Measurements from ENCODE around the gene TGM5.
"Not testable (repeated sequence)": the region's sequence is repeated elsewhere in the genome, so short reads cannot be mapped to it uniquely, and the experiment has no call there.

TGM5 gene

GRCh38 chr15:43214592-43215295, 52.0 kb downstream of the TGM5 start:
- no peak for DNase-seq (ENCODE audit: low read depth)

DNA sequence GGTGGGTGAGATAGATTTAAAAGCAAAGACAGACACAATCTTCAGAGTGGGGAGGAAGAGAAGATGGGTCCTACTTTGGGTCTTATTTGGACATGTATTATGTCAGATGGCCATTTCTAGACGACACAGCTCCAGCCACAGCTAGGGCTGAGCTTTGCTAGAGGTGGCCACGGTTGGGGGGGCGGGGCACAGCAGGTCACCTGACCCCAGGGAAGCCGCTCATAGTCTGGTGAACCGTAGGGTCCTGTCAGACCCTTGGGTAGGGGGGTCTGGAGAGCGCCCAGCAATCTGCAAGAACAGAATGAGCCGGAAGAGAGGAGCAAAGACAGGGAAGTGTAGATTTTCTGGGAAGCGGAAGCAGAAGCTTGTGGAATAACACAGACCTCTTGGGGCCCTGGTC, 52.6 kb downstream of the TGM5 start:
- no peak for DNase-seq (ENCODE audit: low read depth)

- DNase-seq (ENCODE audit: low read depth) = no peak
Observed at GRCh38 chr15:43213466-43213865, 53.3 kb downstream of the TGM5 start.

- no peak for DNase-seq (ENCODE audit: low read depth)
Observed at GRCh38 chr15:43212951-43213350, 53.8 kb downstream of the TGM5 start.

DNA sequence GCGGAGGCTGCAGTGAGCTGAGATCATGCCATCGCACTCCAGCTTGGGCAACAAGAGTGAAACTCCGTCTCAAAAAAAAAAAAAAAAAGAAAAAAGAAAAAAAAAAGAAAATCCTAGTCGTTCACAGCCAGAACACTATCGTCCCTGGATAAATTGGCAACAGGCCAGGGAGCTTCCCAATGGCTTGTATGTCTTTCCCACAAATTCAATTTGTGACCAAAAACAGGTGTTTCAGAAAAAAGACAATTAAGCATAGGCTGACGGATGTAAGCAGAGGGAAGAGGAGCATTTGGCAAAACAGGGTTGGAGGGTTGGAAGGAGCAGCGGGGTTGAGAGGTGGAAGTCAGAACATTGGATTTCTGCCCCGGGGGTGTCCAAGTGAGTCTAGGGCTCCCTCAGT, 54.4 kb downstream of the TGM5 start:
- no peak for DNase-seq (ENCODE audit: low read depth)

DNA sequence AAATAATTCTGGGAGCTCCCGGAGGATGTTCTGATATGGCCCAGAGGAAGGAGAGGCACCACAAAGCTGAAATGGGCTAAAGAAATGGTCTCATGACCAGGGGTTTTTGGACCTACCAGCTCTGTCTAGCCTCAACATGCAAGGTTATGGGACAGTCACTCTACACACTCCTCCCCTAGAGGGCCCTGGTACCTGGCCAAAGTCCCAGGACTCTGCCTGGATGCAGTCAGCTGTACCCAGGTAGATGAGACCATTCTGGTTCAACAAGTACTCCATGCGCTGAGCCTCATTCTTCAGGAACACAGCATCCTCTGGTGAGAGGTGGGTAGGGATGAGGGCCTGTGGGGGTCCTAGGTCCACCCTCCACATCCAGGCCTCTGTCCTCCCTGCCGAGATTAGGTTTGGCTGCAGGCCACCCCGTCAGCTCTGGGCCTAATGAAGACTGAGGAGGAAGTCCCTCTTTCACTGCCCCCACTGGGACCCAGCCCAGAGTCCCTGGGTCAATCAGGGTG, 55.4 kb downstream of the TGM5 start:
- no peak for DNase-seq (ENCODE audit: low read depth)

- DNase-seq (ENCODE audit: low read depth) = no peak
Observed at GRCh38 chr15:43210807-43211206, 55.9 kb downstream of the TGM5 start.

- no peak for DNase-seq (ENCODE audit: low read depth)
Observed at GRCh38 chr15:43210172-43210745, 56.5 kb downstream of the TGM5 start.

DNA sequence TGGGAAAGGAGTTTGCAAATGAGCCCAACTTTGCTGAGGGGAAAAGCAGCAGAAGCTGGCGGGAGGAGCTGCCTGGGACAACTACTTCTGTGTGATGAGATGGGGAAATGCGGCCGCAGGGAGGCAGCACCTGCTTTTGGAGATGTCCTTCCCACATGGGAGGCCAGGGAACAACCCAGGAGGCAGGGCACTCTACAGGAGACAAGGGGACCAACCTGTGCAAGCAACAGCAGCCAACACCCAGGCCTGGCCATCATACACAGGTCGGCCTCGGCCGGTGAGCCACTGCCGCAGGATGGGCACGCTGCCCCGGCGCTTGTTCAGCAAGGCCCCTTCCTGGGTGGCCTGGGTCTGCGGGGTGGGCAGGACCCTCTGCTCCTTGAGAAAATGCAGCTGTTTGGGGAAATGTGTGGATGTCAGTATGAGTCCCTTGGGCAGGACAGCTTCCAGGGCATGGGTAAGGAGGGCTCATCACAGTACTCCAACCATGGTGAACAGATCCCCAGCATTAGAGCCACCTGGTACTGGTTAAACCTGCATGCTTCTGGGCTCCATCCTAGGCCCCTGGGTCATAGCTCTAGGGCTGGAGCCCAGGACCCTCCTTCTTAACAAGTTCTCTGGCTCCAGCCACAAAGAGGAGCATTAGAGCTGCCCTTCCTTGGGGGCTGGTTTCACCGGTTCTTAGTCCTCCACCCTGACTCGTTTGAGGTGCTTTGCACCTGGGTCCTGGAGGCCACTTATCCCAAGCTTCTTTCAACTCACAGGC, 57.5 kb downstream of the TGM5 start:
- DNase-seq (ENCODE audit: low read depth) = no peak

DNA sequence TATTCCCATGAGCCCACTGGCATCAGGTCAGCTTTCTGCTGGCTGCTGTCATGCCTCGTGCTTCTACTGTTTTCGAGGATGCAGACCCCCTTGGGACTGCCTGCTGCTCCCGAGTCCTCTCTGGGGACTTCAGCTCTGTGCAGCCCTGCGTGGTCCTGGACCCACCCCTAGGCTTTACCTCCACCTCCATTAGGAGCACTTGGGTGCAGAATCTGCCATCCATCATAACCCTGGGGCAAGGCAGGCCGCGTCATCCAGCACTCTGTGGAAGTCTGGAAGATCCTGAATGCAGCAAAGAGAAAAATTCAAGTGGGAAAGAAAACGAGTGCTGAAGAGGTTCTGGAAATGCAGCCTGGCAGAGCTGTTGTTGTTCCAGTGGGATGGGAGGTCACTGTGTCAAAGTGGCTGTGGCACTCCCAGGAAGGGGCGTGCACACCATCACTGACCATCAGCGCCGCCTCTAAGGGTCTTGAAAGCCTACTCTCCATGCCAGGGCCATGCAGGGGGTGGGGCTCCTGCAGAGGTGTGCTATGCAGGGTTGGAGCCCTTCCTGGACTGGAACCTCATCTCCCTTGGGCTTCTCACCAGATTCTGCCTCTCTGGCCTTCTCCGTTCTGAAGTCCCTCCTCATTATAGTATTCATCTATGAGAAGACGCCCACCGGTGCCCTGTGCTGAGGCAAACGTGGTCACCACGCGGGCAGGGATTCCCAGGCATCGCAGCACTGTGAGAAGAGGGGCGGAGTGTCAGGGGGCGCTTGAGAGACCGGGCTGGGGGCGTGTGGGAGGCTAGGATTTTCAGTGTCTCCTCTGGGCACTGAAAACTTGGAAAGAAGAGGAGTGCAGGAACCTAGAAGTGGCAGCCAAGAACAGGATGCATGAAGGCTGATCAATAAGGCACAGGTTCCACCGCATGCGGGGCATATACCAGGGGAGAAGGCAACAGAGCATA, 58.4 kb downstream of the TGM5 start:
- DNase-seq (ENCODE audit: low read depth) = no peak

DNA sequence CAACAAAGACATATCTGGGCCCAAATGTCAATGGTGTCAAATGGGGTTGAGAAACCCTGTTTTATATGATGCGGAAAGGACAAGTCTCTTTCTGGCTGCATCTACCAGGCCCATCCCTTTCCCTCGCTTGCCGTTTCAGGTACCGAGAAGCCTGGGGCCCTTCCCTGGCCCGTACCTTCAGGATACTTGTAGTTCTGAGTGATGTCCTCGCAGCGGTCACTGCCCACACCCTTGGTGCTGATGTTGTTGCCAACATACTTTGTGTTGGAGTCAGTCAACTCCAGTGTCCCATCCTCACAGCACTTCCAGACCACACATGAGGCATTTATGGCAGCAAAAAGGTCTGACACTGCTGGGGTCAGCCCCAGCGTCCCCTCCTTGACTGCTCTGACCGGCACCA, 59.7 kb downstream of the TGM5 start:
- no peak for DNase-seq (ENCODE audit: low read depth)

GRCh38 chr15:43206054-43206453, 60.7 kb downstream of the TGM5 start:
- DNase-seq (ENCODE audit: low read depth) = no peak

- DNase-seq (ENCODE audit: low read depth) = peak; percentile 27
Observed at GRCh38 chr15:43204016-43204901, 62.5 kb downstream of the TGM5 start.

- no peak for DNase-seq (ENCODE audit: low read depth)
Observed at GRCh38 chr15:43199945-43200488, 66.7 kb downstream of the TGM5 start.

GRCh38 chr15:43198992-43199391, 67.7 kb downstream of the TGM5 start:
- no peak for DNase-seq (ENCODE audit: low read depth)

- not testable (repeated sequence) for DNase-seq (ENCODE audit: low read depth)
Observed at GRCh38 chr15:43198556-43198955, 68.2 kb downstream of the TGM5 start.

- not testable (repeated sequence) for DNase-seq (ENCODE audit: low read depth)
Observed at GRCh38 chr15:43197773-43198172, 69.0 kb downstream of the TGM5 start.

DNA sequence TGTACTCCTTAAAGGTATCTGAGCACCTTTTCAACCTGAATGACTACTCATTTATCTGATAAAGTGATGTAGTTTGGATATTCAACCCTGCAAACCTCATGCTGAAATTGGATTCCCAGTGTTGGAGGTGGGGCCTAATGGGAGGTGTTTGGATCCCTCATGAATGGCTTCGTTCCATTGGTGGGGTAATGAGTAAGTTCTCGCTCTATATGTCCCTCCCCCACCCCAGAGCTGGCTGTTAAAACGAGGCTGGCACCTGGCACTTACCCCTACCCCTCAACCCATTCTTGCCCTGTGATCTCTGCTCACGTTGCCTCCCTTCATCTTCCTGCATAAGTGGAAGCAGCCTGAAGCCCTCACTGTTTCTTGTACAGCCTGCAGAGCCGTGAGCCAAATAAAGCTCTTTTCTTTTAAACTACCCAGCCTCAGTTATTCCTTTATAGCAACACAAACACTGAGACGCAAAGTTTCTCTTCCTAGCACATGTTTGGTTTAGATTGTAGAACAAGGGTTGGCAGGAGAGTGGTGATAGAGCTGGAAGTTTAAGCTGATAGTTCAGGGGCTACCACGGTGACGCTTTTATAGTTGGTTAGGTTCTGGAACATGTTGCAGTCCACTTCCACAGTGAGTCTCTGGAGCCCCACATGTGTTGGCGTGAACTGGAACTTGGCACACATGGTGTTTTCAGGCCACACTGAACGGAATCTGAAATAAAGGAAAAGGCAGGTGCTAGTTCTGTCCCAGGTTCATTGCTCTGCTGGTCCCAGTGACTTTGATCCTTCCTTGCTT, 69.8 kb downstream of the TGM5 start:
- no peak for DNase-seq (ENCODE audit: low read depth)

- no peak for DNase-seq (ENCODE audit: low read depth)
Observed at GRCh38 chr15:43194795-43195194, 71.9 kb downstream of the TGM5 start.

DNA sequence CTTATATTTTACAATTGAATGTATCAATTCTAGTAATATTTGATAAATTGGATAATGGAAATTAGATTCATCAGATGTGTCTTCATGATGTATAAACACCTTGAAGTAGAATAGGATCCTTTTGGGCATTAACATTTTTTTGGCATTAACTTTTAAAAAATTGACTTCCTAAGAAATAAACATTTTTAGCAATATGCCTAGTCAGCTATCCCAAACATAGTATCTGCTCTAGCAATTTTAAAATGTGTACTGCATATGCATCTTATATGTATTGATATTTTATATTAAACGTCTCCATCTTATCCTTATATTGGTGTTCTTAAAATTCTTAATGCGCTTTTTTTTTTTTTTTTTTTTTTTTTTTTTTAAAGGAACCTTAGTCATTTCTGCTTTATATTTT, 73.0 kb downstream of the TGM5 start:
- DNase-seq (ENCODE audit: low read depth) = no peak
